ENCODE measurements around the gene PDZD7. TPM values are rescaled to one million over a fixed set of nuclear protein-coding genes. Genes with fewer than 3 reads are reported as not detected.

The PDZD7 gene
- polyA plus RNA-seq, 1 donor from 2014 or later: 1.5 TPM

DNA sequence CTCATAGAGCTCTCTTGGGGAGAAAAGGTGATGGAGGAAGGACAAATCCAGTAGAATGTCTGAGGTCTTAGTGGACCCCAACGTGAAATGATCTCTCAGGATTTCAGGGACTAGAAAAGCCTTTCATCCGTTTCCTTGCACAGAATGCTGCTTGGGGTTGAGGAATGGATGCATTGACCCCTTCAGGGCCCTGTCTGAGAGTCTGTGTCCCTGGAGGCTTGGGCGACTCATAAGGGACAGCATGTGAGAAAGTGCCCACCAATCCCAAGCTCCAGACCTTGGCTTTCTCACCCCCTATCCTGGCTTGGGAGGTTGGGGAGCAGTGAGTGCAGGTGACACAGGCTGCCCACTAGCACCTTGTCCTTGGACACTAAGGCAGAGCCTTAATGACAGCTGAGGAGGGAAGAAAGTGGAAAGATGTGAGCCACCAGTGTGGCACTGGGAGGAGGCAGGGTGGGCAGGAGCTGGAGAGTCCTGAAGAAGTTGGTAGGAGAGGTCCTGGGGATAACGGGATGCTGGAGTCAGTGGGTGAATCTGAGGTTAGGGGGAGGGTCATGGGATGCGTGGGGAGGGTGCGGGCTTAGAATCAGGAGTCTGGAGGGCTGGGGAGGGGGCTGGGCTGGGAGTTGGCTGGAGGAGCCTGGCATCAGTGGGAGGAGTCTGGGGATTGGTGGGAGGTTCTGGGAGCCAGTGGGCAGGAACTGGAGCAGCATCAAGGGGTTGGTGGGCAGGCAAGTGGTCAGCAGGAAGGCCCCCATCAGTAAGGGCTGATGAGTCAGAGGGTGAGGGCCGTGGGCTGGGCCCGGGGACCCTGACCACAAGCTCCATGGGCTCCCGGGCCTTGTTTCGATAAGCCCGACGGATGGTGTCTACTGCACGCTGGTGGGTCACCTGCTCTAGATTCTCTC, 22.8 kb downstream of the PDZD7 start:
- H3K9ac ChIP-seq (ENCODE audit: low read length): no peak overlapping the region
- no peak overlapping the region for H3K4me3 ChIP-seq (ENCODE audit: low read length)

GRCh38 chr10:101007099-101007711, 23.7 kb downstream of the PDZD7 start:
- no peak overlapping the region for H3K4me2 ChIP-seq (ENCODE audit: low read length)
- H3K79me2 ChIP-seq (replicated peaks; ENCODE audit: insufficient read depth, low read length): peaks cover 3% of the 10 kb centered on the region
- no peak overlapping the region for H3K27ac ChIP-seq (ENCODE audit: low read length)
- H3K4me3 ChIP-seq (ENCODE audit: low read length): no peak overlapping the region
- no peaks in the 10 kb centered on the region for H4K20me1 ChIP-seq (ENCODE audit: insufficient read depth)
- no peak overlapping the region for H3K9ac ChIP-seq (ENCODE audit: low read length)
- no peaks in the 10 kb centered on the region for H3F3A ChIP-seq (ENCODE audit: insufficient read depth, low read length, poor library complexity, severe bottlenecking)
- H3K36me3 ChIP-seq (ENCODE audit: insufficient read depth, low read length): no peaks in the 10 kb centered on the region
- H2AFZ ChIP-seq (ENCODE audit: low read depth, low read length): no peak overlapping the region
- no peaks in the 10 kb centered on the region for H3K9me3 ChIP-seq (ENCODE audit: low read length)
- no peaks in the 10 kb centered on the region for H3K27me3 ChIP-seq (ENCODE audit: insufficient read depth, low read depth, low read length)
- no peaks in the 10 kb centered on the region for H3K9me2 ChIP-seq (ENCODE audit: insufficient read depth, low read length)
- no peak for TF ChIP-seq SMC3 (conservative IDR thresholded peaks at IDR 0.05; ENCODE audit: poor library complexity)
- TF ChIP-seq, protein P1, sequence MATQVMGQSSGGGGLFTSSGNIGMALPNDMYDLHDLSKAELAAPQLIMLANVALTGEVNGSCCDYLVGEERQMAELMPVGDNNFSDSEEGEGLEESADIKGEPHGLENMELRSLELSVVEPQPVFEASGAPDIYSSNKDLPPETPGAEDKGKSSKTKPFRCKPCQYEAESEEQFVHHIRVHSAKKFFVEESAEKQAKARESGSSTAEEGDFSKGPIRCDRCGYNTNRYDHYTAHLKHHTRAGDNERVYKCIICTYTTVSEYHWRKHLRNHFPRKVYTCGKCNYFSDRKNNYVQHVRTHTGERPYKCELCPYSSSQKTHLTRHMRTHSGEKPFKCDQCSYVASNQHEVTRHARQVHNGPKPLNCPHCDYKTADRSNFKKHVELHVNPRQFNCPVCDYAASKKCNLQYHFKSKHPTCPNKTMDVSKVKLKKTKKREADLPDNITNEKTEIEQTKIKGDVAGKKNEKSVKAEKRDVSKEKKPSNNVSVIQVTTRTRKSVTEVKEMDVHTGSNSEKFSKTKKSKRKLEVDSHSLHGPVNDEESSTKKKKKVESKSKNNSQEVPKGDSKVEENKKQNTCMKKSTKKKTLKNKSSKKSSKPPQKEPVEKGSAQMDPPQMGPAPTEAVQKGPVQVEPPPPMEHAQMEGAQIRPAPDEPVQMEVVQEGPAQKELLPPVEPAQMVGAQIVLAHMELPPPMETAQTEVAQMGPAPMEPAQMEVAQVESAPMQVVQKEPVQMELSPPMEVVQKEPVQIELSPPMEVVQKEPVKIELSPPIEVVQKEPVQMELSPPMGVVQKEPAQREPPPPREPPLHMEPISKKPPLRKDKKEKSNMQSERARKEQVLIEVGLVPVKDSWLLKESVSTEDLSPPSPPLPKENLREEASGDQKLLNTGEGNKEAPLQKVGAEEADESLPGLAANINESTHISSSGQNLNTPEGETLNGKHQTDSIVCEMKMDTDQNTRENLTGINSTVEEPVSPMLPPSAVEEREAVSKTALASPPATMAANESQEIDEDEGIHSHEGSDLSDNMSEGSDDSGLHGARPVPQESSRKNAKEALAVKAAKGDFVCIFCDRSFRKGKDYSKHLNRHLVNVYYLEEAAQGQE (IDR thresholded peaks at IDR 0.05; ENCODE audit: borderline replicate concordance): no peak
- TF ChIP-seq EP300 (conservative IDR thresholded peaks at IDR 0.05; ENCODE audit: poor library complexity, severe bottlenecking): no peak
- no peak for TF ChIP-seq EZH2 (IDR thresholded peaks at IDR 0.05; ENCODE audit: borderline replicate concordance, insufficient read depth, low read length, poor library complexity, severe bottlenecking)
- no peak for TF ChIP-seq CTCF (IDR thresholded peaks at IDR 0.05; ENCODE audit: poor library complexity, severe bottlenecking)

More for the DNA sequence above, 22.8 kb downstream of the PDZD7 start:
- Histone ChIP-seq H3K36me3 (ENCODE audit: insufficient read depth, low read length) (no peaks in the 10 kb centered on the region), H3K4me2 (ENCODE audit: low read length) (no peak overlapping the region), H3K9me3 (ENCODE audit: low read length) (no peaks in the 10 kb centered on the region), H3F3A (ENCODE audit: insufficient read depth, low read length, poor library complexity, severe bottlenecking) (no peaks in the 10 kb centered on the region), H4K20me1 (ENCODE audit: insufficient read depth) (no peaks in the 10 kb centered on the region), H3K27ac (ENCODE audit: low read length) (no peak overlapping the region), H3K79me2 (replicated peaks; ENCODE audit: insufficient read depth, low read length) (peaks cover 2% of the 10 kb centered on the region), H2AFZ (ENCODE audit: low read depth, low read length) (no peak overlapping the region), H3K27me3 (ENCODE audit: insufficient read depth, low read depth, low read length) (no peaks in the 10 kb centered on the region), H3K9me2 (ENCODE audit: insufficient read depth, low read length) (no peaks in the 10 kb centered on the region)
- no peak for TF ChIP-seq SMC3 (conservative IDR thresholded peaks at IDR 0.05; ENCODE audit: poor library complexity)
- no peak for TF ChIP-seq POLR2AphosphoS5 (IDR thresholded peaks at IDR 0.05)
- TF ChIP-seq CTCF (IDR thresholded peaks at IDR 0.05; ENCODE audit: poor library complexity, severe bottlenecking): no peak
- TF ChIP-seq TAF1 (IDR thresholded peaks at IDR 0.05; ENCODE audit: low read depth): no peak
- TF ChIP-seq MXI1 (conservative IDR thresholded peaks at IDR 0.05; ENCODE audit: poor library complexity, severe bottlenecking): no peak
- TF ChIP-seq, protein P1 (IDR thresholded peaks at IDR 0.05; ENCODE audit: borderline replicate concordance): no peak
- TF ChIP-seq RAD21 (conservative IDR thresholded peaks at IDR 0.05): no peak
- TF ChIP-seq EZH2 (IDR thresholded peaks at IDR 0.05; ENCODE audit: borderline replicate concordance, insufficient read depth, low read length, poor library complexity, severe bottlenecking): no peak
- no peak for TF ChIP-seq EP300 (conservative IDR thresholded peaks at IDR 0.05; ENCODE audit: poor library complexity, severe bottlenecking)

Data from neural cell (in vitro differentiated cells).